GM18873 (cell line): Measurements from ENCODE around the gene SDK1.
"Not testable (repeated sequence)": the region's sequence is repeated elsewhere in the genome, so short reads cannot be mapped to it uniquely, and the experiment has no call there.

Experiments used
- ATAC-seq: cut with Tn5 transposase; IDR thresholded peaks from one replicate; pipeline ENCODE4 v1.9.1; 2021; ENCODE audit warnings: mild to moderate bottlenecking, moderate library complexity, moderate number of reproducible peaks; ENCODE audit not compliant: unreplicated experiment, low FRiP score

The SDK1 gene

GRCh38 chr7:4237296-4238235 lies 936.5 kb downstream of the SDK1 start:
- no peak for ATAC-seq

- ATAC-seq, result no peak
Measured at GRCh38 chr7:4238861-4239260, 937.8 kb downstream of the SDK1 start.

- ATAC-seq, result no peak
Measured at GRCh38 chr7:4240042-4240441, 939.0 kb downstream of the SDK1 start.

- no peak for ATAC-seq
Measured at GRCh38 chr7:4240520-4241303, 939.7 kb downstream of the SDK1 start.

DNA sequence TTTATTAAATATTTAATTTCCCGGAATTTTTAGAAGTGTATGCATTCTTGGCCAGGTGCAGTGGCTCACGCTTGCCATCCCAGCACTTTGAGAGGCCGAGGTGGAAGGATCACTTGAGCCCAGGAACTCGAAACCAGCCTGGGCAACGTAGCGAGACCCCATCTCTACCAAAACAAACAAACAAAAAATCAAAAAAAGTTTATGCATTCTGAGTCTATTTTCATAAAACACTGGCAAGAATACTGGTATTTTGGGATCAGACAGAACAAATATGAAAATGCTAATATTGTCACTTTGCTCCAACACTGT lies 940.2 kb downstream of the SDK1 start:
- ATAC-seq, result no peak

- no peak for ATAC-seq
Measured at GRCh38 chr7:4241791-4242190, 940.7 kb downstream of the SDK1 start.

GRCh38 chr7:4242706-4243105 lies 941.7 kb downstream of the SDK1 start:
- ATAC-seq, result no peak

GRCh38 chr7:4244041-4244440 lies 943.0 kb downstream of the SDK1 start:
- no peak for ATAC-seq

DNA sequence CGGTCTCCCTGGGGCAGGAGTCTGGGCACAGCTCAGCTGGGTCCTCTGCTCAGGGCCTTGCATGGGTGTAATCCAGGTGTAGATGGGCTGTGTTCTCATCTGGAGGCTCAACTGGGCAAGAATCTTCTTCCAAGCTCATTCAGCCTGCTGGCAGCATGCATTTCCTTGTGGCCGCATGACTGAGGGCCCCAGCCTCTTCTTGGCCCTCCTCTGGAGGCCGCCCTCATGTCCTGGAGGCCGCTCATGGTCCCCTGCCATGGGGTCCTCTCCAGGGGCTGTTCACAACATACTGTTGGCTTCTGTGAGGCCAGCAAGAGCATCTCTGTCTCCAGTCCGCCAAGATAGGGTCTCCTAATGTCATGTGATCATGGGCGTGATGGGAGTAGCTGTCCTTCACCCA lies 943.6 kb downstream of the SDK1 start:
- ATAC-seq, result no peak

DNA sequence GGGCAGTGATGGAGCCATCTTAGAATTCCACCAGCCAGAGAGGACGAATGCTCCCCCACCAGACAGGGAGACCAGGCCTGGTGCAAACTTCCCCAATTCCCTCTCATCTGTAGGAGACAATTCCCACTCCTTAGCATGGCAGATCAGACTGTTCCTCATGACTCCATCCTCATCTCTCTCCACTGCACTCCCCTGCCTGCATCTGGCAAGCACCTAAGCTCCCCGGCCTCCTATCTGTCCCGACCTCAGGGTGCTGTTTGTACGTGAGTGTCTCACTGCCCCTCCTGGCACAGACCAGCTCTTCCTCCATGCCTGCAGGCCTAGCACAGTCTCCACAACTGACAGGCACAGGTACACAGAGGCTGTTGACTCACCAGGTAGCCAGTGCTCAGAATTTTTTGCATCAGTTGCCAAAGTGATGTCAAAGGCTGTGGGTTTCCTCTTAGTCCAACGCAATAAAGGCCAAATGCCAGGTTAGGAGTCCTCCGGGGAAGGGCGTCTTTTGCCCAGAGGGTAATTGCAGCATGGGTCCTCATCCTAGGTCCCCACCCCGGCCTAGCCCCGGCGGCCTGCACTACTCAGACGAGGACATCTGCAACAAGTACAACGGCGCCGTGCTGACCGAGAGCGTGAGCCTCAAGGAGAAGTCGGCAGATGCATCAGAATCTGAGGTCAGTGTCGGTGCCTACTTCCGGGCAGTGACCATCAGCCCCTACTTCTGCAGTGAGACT lies 944.2 kb downstream of the SDK1 start:
- ATAC-seq, result no peak

DNA sequence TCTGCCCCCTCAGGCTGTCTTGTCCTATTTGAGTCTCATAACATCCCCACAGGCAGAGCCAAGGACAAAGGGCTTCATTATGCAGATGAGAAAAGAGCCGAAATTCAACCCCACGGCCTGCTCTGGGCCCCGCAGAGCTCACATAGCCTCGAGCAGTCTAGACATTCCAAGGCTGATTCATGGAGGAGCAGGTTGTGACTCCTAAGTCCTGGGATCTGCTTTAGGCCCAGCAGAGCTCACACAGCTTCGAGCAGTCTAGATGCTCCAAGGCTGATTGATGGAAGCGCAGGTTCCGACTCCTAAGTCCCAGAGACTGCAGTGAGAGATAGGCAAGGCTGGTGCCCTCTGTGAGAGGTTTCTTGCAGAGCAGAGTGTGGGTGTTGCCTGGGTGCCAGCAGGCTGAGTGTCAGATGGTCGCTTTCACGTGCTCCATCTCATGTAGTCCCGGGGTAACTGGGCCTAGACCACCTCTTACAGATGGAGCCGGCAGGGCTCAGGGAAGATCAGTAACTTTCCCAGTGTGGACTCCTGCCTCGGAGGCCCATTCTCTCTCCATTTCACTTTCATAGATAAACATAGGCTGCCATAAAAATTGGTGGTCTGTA lies 944.9 kb downstream of the SDK1 start:
- ATAC-seq, result no peak

DNA sequence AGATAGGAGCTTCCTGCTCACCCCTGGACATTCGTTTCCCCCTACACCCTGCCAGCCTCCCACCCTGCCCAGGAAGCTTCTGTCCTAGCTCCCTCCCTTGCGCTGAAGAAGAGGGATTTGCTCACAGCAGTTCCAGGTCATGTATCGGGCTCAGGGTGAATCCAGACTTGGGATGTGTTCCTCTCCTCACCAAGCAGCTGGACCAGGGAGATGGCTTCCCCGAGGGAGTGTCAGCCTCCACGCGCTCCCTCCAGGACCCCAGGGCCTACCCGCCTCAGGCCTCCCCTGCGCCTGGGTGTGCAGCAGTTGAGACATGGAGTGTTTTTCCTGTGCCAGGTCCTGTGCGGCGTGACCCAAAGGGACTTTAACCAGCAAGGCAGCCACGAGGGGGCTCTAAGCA lies 945.5 kb downstream of the SDK1 start:
- ATAC-seq, result no peak

DNA sequence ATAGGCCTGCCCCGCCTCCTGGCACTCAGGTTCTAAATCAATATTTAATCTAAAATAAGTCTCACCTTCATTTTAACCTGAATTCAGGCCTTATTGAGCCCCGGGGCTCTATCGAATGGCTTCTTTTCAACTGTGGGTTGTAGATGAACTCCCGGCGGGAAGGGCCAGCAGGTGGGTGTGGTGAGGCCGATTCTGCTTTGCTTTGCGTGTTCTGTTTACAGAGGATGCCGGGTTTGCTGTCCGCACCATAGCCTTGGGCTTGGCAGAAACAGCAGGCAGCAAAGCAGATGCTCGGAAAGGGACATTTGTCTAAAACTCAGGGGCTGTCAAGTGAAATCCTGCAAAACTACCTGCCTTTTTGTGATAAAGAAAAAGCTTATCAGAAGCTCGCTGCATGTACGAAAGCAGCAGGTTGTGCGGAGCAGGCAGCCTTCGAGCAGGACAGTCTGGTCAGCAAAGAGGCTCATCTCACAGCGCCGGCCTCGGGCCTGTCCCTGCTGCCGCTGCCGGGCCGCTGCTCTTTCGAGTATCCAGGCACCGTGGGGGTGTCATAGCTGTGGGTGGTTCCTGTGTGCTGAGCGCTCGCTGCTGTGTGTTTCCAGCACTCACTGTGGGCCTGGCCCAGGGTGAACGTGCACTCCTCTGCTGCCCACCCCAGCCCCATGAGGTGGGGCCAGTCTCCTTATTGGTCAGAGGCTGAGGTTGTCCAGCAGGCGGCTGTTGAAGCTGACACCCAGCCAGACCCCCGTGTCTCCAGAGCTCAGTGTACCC lies 946.2 kb downstream of the SDK1 start:
- ATAC-seq, result no peak

GRCh38 chr7:4248295-4248694 lies 947.2 kb downstream of the SDK1 start:
- ATAC-seq, result no peak

DNA sequence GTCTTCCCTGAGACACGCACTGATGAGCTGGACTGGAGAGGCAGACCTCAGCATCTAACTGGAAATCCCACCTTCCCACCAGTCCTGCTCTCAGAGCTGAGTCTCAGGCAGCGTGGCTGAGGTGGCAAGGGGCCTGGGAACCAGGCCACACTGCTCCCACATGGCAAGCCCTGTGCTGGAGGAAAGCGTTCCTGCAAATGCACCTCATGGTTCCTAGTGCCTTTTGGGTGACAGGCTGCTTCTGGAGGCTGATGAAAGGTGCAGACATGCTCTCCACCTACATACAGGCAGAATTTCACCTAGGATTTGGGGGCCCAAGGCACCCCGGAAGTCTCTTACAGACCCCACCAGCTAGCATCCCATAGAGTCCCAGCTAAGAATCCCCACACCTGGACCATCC lies 948.2 kb downstream of the SDK1 start:
- ATAC-seq, result no peak

DNA sequence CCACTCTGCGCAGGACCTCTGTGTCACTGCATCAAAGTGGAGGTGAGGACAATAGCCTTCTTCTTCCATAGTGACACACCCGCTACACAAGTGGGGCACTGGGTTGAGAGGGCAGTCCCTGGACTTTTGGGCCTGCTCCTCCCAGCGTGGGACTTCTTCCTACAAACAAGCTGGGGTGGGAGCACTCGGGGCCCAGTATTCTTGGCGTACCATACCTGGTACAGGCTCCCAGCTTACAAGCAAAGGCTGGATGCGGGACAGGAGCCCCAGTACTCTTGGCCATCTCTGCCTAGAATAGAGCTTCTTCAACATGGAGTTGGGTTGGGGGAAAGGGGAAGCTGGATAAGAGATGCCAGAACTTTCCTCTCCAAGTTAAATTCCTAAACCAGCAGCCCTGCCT lies 954.3 kb downstream of the SDK1 start:
- no peak for ATAC-seq

GRCh38 chr7:4256286-4256685 lies 955.2 kb downstream of the SDK1 start:
- ATAC-seq, result no peak

- ATAC-seq, result no peak
Measured at GRCh38 chr7:4257146-4258111, 956.4 kb downstream of the SDK1 start.

GRCh38 chr7:4260116-4260515 lies 959.1 kb downstream of the SDK1 start:
- not testable (repeated sequence) for ATAC-seq
